ENCODE measurements around the gene FBN2.

FBN2 gene

GRCh38 chr5:128263357-128263756 is 274.7 kb downstream of the FBN2 start:
- FAIRE-seq (no peak), DNase-seq (ENCODE audit: insufficient read length, low spot score) (no peak)

- FAIRE-seq (no peak), DNase-seq (ENCODE audit: insufficient read length, low spot score) (no peak)
Measured at GRCh38 chr5:128262911-128263310, 275.1 kb downstream of the FBN2 start.

- DNase-seq (ENCODE audit: insufficient read length, low spot score) (no peak), FAIRE-seq (no peak)
Measured at GRCh38 chr5:128259607-128260021, 278.4 kb downstream of the FBN2 start.

GRCh38 chr5:128258372-128258771 is 279.7 kb downstream of the FBN2 start:
- DNase-seq (ENCODE audit: insufficient read length, low spot score) = no peak
- no peak for FAIRE-seq

- FAIRE-seq (no peak), DNase-seq (ENCODE audit: insufficient read length, low spot score) (no peak)
Measured at GRCh38 chr5:128257076-128257475, 281.0 kb downstream of the FBN2 start.

- FAIRE-seq (no peak), DNase-seq (ENCODE audit: insufficient read length, low spot score) (no peak)
Measured at GRCh38 chr5:128254789-128255188, 283.3 kb downstream of the FBN2 start.

GRCh38 chr5:128253880-128254279 is 284.2 kb downstream of the FBN2 start:
- DNase-seq (ENCODE audit: insufficient read length, low spot score) (no peak), FAIRE-seq (no peak)

GRCh38 chr5:128253161-128253560 is 284.9 kb downstream of the FBN2 start:
- DNase-seq (ENCODE audit: insufficient read length, low spot score) = no peak
- no peak for FAIRE-seq

GRCh38 chr5:128252756-128253155 is 285.3 kb downstream of the FBN2 start:
- DNase-seq (ENCODE audit: insufficient read length, low spot score) = no peak
- no peak for FAIRE-seq

- no peak for FAIRE-seq
Measured at GRCh38 chr5:128252196-128252595, 285.8 kb downstream of the FBN2 start.

GRCh38 chr5:128245974-128246373 is 292.1 kb downstream of the FBN2 start:
- DNase-seq (ENCODE audit: insufficient read length, low spot score) = no peak
- no peak for FAIRE-seq

More at GRCh38 chr5:128252196-128252595, 285.8 kb downstream of the FBN2 start:
- DNase-seq (ENCODE audit: insufficient read length, low spot score) = no peak

- no peak for DNase-seq (ENCODE audit: insufficient read length, low spot score)
- no peak for FAIRE-seq
Measured at GRCh38 chr5:128243958-128244582, 294.0 kb downstream of the FBN2 start.

- FAIRE-seq = no peak
- no peak for DNase-seq (ENCODE audit: insufficient read length, low spot score)
Measured at GRCh38 chr5:128241051-128241695, 296.9 kb downstream of the FBN2 start.

GRCh38 chr5:128237546-128237945 is 300.5 kb downstream of the FBN2 start:
- no peak for DNase-seq (ENCODE audit: insufficient read length, low spot score)
- no peak for FAIRE-seq

GRCh38 chr5:128237000-128237399 is 301.0 kb downstream of the FBN2 start:
- DNase-seq (ENCODE audit: insufficient read length, low spot score) = no peak
- no peak for FAIRE-seq

GRCh38 chr5:128236334-128236733 is 301.7 kb downstream of the FBN2 start:
- FAIRE-seq = no peak
- DNase-seq (ENCODE audit: insufficient read length, low spot score) = no peak

- no peak for DNase-seq (ENCODE audit: insufficient read length, low spot score)
- no peak for FAIRE-seq
Measured at GRCh38 chr5:128234928-128235641, 303.0 kb downstream of the FBN2 start.

- FAIRE-seq (no peak), DNase-seq (ENCODE audit: insufficient read length, low spot score) (no peak)
Measured at GRCh38 chr5:128228521-128228920, 309.5 kb downstream of the FBN2 start.

GRCh38 chr5:128228008-128228407 is 310.0 kb downstream of the FBN2 start:
- DNase-seq (ENCODE audit: insufficient read length, low spot score) (no peak), FAIRE-seq (no peak)

- FAIRE-seq = no peak
- DNase-seq (ENCODE audit: insufficient read length, low spot score) = no peak
Measured at GRCh38 chr5:128225245-128226030, 312.6 kb downstream of the FBN2 start.

GRCh38 chr5:128224336-128224735 is 313.7 kb downstream of the FBN2 start:
- FAIRE-seq (no peak), DNase-seq (ENCODE audit: insufficient read length, low spot score) (no peak)

All from GM19239 (cell line).